Mucosa of descending colon (tissue), 3 donors: ENCODE data around the gene METTL17. TPM values are rescaled to one million over a fixed set of nuclear protein-coding genes. Genes with fewer than 3 reads are reported as not detected.

Source experiments
- ATAC-seq: fragments of 200-7000 bp; cut with Tn5 transposase; one replicate; pipeline ENCODE4 v1.9.1; 2020; ENCODE audit warnings: mild to moderate bottlenecking, moderate library complexity
- DNase-seq, 3 donors: peaks; one replicate each; pipeline ENCODE4 v3.0.0-alpha.2; 2020
- H3K36me3 ChIP-seq: fragments of 200-600 bp; one replicate; pipeline ENCODE4 v1.8.0; 2021; ENCODE audit warnings: low read depth, mild to moderate bottlenecking
- H3K4me1 ChIP-seq: fragments of 200-600 bp; one replicate; pipeline ENCODE4 v1.8.0; 2021; ENCODE audit warnings: low read depth, mild to moderate bottlenecking
- H3K4me3 ChIP-seq: fragments of 200-600 bp; one replicate; pipeline ENCODE4 v1.8.0; 2021; ENCODE audit warnings: mild to moderate bottlenecking
- H3K9me3 ChIP-seq: fragments of 200-600 bp; one replicate; pipeline ENCODE4 v1.8.0; 2021; ENCODE audit warnings: mild to moderate bottlenecking
- intact Hi-C, 2 donors: fragments of 100-400 bp; cut with DNase I in 1 of 2; cut with micrococcal nuclease in 1 of 2; formaldehyde crosslinking; loops; one replicate each; pipeline versions ENCODE4 v1.11.0 to v1.11.1; 2022; cut with DNase I, micrococcal nuclease
- total RNA-seq, 3 donors: library from RNA; stranded (reverse); fragmentation: NEBNext Ultra II Directional in 2 of 3; extraction: Animal tissue kit (Norgen Biotek cat#: 25700) in 2 of 3; gene quantifications; one replicate each; pipeline versions ENCODE4 v1.2.1 to v1.2.4, GENCODE V29; 2021 to 2023
- TF ChIP-seq, protein P1 (sequence below): fragments of 200-600 bp; IDR thresholded peaks from one replicate; pipeline ENCODE4 v1.8.0; 2022; ENCODE audit warnings: antibody characterized with exemption, mild to moderate bottlenecking
- donor health status: DM: no; HTN: no; CAD: no; lungs with moderate emphysema.
- donor health status: DM: no; HTN: no; CAD: no.
- donor health status: DM: no; HTN: yes; CAD: no.

The METTL17 gene
- total RNA-seq, 3 donors from 2014 or later = 61.1 to 87.3 (median 73.1) TPM

DNA sequence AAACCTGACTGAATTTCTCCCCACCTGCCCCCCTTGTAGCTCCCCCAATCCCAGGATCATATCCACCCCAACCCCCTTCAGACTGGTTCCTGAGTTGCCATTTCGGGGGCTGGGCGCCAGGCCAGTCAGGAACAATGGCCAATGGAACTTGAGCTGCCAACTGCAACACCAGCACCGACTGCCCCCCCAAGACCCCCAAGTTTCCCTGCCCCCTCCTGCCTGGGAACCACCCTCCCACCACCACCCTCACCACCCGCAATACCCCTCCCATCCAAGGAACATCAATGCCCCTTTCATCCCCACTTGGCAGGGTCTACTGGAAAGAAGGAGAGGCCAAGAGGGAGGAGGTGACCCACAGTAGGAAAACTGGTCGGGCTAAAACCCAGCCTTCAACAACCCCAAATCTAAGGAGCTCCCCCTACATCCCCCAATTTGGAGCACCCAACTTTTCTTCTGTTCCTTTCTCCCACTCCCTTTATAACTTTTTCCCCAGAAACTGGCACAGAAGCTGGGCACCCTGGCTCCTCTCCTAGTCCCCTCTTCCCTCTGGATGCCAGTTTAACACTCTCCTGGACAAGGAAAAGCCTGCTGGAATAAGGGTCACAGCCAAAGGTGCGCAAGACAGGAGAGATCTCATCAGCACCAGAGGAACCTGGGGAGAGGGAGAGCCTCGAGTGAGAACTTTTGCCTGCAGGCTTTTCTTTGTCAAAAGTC lies 36.7 kb downstream of the METTL17 start:
- H3K4me3 ChIP-seq = no peak overlapping the region

DNA sequence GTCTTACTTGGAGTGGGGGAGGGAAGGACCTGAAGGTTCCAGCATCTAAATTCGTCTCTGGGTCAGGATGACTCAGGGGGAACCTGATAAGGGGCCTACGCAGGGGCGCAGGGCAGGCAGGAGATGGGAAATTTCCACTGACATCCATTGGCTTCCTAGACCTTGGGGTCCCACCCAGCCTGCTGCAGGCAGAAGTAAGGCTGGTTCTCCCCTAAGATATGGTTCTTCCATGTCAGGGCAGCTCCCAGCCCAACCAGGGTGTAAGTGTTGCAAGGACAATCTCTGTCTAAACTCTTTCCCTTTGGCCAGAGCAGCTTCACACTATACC lies 37.2 kb downstream of the METTL17 start:
- no peak overlapping the region for H3K4me3 ChIP-seq
- no peaks in the 10 kb centered on the region for H3K36me3 ChIP-seq
- intact Hi-C loops = no loop called here
- H3K4me1 ChIP-seq = peaks cover 12% of the 10 kb centered on the region
- no peak for DNase-seq
- no peaks in the 10 kb centered on the region for H3K9me3 ChIP-seq
- TF ChIP-seq, protein P1, sequence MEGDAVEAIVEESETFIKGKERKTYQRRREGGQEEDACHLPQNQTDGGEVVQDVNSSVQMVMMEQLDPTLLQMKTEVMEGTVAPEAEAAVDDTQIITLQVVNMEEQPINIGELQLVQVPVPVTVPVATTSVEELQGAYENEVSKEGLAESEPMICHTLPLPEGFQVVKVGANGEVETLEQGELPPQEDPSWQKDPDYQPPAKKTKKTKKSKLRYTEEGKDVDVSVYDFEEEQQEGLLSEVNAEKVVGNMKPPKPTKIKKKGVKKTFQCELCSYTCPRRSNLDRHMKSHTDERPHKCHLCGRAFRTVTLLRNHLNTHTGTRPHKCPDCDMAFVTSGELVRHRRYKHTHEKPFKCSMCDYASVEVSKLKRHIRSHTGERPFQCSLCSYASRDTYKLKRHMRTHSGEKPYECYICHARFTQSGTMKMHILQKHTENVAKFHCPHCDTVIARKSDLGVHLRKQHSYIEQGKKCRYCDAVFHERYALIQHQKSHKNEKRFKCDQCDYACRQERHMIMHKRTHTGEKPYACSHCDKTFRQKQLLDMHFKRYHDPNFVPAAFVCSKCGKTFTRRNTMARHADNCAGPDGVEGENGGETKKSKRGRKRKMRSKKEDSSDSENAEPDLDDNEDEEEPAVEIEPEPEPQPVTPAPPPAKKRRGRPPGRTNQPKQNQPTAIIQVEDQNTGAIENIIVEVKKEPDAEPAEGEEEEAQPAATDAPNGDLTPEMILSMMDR = no peak
- no peak for ATAC-seq

More for the DNA sequence above, 36.7 kb downstream of the METTL17 start:
- ATAC-seq = no peak
- intact Hi-C loops = no loop called here
- TF ChIP-seq, protein P1 = no peak
- Histone ChIP-seq H3K36me3 (no peaks in the 10 kb centered on the region), H3K4me1 (peaks cover 12% of the 10 kb centered on the region), H3K9me3 (no peaks in the 10 kb centered on the region)
- no peak for DNase-seq

DNA sequence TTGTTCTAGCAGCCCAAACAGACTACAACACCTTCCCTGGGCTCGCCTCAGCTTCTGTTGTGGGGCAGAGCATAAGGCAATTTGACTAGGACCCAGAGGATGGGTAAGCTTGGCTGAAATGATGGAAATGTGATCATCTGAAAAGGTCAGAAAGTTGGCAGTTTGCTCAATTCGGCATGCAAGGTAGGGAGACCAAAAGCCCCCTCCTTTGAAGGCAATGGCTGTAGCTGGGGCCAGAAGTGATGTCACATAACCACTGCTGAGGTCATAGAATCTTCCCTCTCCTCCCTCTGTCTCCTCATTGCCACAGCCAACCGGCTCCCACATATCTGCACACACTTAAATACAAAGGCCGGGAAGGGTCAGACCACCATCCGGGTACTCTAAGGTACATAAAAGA lies 40.1 kb downstream of the METTL17 start, which contains the start of gene TPPP2:
Gene TPPP2, plus strand, starts transcription at position 301 of the 400 bp plus-strand sequence. CDS start 365 bp downstream, outside the sequence.
- no peaks in the 10 kb centered on the region for H3K36me3 ChIP-seq
- TF ChIP-seq, protein P1 = no peak
- H3K4me3 ChIP-seq = no peak within 1 kb of the TSS
- no peaks in the 10 kb centered on the region for H3K9me3 ChIP-seq
- ATAC-seq (no peak), DNase-seq (no peak)
- intact Hi-C loops = no loop called here
- H3K4me1 ChIP-seq = no peaks in the 10 kb centered on the region

DNA sequence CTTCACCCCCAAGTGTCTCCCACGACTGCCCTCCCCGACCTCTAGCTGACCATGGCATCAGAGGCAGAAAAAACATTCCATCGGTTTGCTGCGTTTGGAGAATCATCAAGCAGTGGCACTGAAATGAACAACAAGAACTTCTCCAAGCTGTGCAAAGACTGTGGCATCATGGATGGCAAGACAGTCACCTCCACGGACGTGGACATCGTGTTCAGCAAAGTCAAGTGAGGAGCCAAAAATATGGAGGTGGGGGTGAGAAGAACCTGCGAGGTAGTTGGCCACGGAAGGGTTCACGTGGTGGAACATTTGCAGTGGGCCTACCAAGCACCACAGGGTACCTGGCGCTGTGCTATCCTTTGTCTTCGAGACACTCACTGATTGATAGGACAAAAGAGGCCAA lies 40.8 kb downstream of the METTL17 start:
- Histone ChIP-seq H3K9me3 (no peaks in the 10 kb centered on the region), H3K4me3 (no peak overlapping the region), H3K36me3 (no peaks in the 10 kb centered on the region), H3K4me1 (no peaks in the 10 kb centered on the region)
- ATAC-seq = no peak
- intact Hi-C loops = no loop called here
- DNase-seq = no peak
- TF ChIP-seq, protein P1 = no peak

DNA sequence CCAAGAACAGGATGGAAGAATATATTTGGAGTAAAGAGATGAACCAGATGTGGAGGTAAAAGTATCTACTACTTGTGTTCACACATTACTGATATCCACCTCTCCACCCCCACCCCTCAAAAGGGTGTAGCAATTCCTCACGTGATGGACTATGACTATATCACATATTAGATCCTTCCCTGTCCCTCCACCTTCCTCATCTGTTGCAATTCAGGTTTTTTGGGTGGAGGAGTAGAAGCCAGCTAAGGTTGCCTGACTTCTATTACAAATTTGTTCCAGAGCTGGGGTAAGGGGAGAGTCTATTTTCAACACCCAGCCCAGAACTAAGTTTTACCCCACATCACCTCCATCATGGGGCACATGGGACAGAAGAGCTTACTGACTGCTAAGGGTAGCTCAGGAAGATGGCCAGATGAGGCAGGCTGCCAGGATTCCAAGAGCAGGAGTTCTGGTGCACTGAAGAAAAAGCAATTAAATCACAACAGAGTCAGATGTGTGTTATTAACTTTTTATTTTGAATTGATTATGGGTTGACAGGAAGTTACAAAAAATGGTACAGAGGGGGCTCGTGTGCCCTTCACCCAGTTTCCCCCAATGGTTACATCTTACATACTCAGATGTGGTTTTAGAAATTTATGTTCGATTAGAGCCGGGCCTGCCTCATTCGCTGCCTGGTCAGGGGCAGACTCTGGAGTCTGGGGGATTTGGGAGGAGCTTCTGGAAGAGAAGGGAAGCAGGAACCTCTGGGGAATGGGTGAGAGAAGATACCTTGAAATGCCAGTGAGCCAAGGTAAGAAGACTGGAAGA lies 42.7 kb downstream of the METTL17 start:
- H3K36me3 ChIP-seq = no peaks in the 10 kb centered on the region
- H3K4me1 ChIP-seq = no peaks in the 10 kb centered on the region
- no peak for ATAC-seq
- TF ChIP-seq, protein P1 = no peak
- no peak for DNase-seq
- H3K9me3 ChIP-seq = no peaks in the 10 kb centered on the region
- H3K4me3 ChIP-seq = no peak overlapping the region
- intact Hi-C loops = no loop called here
